Urothelium cell line (cell line): ENCODE data around the gene TBC1D4.

Source experiments
- DNase-seq: peaks from one replicate; pipeline ENCODE4 v3.0.0; 2011; ENCODE audit warnings: low spot score, mixed read lengths
- FAIRE-seq: peaks from 2 replicates; lab custom pipeline; 2011; peaks lifted over from hg19 to GRCh38; lab: Jason Lieb, UNC

The TBC1D4 gene

DNA sequence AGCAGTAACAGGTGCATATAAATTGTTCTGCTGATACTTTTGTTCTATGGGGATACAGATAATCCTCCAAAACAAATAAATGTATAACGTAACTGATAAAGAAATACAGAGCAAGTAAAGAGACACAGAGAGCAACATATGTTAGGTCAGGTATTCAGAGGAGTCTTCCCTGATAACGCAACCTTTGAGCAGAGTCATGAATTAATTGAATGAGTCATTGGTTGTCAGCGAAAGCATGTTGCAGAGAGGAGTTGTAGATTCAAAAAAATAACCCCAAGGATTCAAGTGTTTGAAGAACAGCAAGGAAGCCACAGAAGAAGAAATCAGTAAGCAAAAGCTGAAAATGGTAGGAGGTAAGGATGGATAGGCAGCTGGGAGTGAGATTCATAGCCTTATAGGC lies 245.2 kb downstream of the TBC1D4 start:
- FAIRE-seq (no peak), DNase-seq (no peak)
